CD4-positive, alpha-beta T cell treated with Interleukin-4 for 4 hours (primary cell): Measurements from ENCODE around the gene MLX.
"Not testable (repeated sequence)": the region's sequence is repeated elsewhere in the genome, so short reads cannot be mapped to it uniquely, and the experiment has no call there.

ENCODE experiments used
- DNase-seq: peaks from one replicate; pipeline ENCODE4 v3.0.0-alpha.2; 2020

MLX gene

DNA sequence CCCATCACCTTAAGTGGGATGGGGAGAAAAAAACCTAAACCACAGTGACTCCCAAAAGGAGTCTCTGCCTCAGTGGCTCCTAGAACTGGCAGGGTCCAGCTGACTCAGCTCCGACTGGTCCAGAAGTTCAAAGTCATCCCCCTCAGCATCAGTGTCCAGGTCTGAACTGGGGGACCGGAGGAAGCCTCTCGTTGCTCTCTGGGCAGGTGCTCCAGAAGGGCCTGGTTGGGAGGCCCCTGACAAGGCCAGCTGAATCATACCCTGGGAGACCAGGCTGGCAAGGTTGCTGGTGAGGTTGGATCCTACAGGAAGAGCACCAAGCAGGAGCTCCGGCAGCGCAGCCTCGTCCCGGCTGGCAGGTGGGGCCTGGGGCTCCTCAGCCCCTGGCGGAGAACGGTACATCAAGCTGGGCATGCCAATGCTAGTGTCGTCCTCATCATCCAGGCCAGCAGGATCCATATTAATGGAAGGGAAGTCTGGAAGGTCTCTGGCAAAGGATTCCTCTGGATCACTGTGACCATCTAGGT, 14.9 kb downstream of the MLX start:
- DNase-seq: no peak

- no peak for DNase-seq
These were observed 18.0 kb downstream of the MLX start for GRCh38 chr17:42584880-42585279.

DNA sequence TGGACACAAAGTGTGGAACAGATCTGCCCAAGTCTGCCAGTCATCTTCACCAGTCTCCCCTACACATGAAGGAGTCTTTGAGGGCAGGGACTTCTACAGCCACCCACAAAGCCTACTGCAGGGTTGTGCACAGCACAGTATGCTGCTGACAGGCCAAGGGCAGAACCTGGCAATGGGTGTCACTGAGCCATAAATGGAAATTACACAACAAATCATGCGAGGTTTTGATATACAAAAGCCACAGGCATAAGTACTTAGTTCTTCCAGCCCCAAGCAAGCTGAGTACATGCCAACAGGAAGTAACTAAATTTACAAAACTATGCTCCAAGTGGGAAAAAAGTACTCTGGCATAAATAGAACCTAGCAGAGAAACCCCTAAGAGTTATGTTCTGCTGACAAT, 18.5 kb downstream of the MLX start:
- no peak for DNase-seq

- no peak for DNase-seq
These were observed 19.8 kb downstream of the MLX start for GRCh38 chr17:42586514-42587230.

DNA sequence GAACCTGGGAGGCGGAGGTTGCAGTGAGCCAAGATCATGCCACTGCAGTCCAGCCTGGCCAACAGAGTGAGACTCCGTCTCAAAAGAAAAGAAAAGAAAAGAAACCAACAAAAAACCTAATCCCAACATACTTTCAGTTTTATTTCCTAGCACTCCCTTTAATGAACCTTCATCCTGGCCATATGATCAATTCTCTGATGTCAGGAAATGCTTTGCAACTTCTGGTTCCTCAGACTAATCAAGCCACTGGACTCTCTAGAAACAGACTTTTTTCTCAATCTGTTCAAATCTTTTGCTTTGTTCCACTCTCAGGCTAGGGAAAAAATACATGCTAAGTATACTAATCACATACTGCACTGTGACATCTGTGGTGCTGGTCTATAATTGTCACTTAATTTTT, 24.0 kb downstream of the MLX start:
- DNase-seq: no peak

DNA sequence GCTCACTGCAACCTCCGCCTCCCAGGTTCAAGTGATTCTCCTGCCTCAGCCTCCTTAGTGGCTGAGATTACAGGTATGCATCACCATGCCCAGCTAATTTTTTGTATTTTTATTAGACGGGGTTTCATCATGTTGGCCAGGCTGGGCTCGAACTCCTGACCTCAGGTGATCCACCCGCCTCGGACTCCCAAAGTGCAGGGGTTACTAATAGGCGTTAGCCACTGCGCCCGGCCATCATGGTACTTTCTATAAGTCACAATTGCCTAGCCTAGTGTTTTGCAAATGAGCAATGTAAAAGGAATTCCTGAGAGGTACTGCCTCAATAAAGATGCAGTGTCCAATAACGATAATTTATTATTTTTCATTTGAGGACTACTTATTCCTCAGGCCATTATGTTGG, 24.5 kb downstream of the MLX start:
- no peak for DNase-seq

DNA sequence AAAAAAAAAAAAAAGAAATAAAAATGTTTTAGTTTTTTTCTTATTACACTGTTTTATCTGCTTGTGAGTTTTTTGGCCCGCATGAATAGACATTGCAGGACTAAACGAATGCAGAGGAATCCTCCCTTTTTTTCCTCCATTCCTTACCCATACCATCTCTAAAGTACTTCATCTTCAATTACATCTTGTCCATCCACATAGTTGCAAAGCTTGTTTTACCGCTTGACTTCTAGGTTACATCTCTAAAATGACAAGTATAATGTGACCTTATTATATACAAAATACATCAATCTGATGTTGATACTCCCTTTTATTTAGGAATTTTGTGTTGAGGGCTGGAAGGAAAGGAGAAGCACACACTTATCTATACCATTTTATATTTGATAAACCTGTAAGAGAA, 29.5 kb downstream of the MLX start:
- DNase-seq: no peak

DNA sequence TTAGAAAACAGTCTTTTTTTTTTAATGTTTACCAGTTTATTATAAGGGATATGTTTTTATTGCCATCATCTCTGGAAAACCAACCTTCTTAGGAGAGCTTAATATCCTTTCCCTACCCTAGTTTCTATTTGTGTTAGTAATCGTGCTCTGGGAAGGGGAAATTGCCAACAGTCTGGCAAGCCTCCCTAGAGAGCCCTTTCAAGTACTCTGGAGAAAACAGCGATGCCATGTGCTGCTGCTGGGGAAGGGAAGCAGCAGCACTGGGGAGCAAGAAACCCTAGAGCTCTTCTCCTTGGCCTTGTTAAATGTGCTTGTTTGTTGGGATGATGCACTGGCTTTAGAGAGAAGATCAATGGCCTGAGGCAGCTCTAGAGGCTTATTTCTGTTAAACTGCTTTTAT, 32.0 kb downstream of the MLX start:
- DNase-seq: no peak

- DNase-seq: no peak
These were observed 36.4 kb downstream of the MLX start for GRCh38 chr17:42603318-42603717.

DNA sequence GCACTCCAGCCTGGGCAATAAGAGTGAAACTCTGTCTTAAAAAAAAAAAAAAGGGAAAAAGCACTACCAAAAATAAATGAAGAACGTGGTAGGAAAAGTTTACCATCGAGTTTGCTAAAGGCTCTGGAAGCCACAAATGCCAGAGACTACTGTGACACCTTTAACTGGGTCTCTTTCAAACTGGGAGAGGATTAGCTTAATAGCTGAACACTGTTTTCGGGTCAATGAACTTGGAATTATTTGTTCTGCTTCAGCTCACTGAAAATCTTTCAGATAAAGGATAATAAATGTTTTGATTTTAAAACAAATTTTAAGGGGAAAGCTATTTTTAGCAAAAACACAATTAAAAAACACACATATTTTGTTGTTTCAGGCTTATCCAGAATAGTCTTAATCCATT, 40.9 kb downstream of the MLX start:
- no peak for DNase-seq

DNA sequence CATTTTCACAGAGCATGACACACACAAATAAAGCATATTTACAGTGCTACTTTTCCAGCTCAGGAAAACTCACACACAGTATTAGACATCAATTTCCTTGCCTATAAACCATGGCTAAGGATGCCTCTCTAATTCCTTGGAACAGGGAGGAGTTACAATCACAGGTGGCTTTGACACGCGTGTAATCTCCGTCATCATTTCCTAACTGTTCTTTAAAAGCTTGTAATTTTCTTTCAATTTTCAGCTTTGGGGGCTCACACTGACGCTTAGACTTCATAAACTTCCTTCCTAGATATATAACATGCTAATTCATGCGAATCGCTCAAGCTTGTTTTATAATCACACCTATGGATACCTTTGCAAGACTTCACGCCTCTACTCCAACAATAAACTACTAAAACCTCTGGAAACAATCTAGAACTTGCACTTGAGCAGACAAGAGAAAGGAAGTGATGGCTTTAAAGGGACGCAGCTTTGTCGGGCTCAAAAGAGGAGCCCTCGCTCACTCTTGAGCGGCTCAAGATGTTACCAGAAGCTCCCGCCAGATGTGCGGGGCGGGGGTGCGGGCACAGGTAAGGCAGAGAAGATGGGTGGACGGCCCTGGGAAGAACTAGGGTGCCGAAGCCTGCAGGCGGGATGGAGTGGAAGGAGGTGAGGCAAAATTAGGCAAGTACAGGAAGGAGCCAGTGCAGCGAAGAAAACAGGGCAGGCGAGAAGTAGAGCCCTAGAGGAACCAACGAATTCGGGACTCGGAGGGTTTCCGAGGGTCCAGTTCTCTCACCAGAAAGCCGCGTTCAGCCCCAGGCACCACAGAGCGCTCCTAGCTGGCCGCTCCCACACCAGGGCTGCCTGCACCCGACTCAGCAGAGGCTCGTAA, 41.6 kb downstream of the MLX start:
- DNase-seq: peak; percentile 14

DNA sequence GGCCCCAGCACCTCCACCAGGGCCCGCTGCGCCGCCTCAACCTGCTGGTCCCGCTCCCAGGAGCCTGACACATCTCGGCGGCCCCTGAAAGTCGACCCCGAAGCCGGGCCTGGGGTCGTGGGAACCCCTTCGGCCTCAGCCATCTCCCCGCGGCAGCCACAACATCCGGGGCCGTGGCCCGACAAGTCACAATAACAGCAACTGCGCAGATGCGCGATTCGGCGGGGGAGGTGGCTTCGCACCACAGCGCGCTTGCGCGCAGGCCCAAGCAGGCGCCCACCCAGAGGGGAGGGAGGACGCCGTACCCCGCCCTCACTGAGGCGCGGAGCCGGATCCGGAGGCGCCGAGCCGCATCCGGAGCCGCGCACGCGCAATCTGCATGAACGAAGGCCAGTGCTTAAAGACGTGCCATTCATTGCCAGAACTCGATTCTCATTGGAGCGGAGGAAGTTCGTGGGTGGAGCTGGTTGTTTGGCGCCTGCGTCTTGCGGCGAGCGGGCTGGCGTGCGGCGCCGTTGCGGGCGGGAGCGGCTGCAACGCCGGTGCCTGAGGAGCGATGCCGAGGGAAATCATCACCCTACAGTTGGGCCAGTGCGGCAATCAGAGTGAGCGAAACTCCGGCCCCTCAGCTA, 42.4 kb downstream of the MLX start, which contains the start of the genes RETREG3 and TUBG1:
Gene RETREG3, minus strand, starts transcription at position 193 of the 632 bp plus-strand sequence. Its CDS starts 50 bp downstream, at position 143.
Gene TUBG1, plus strand, starts transcription at position 502 of the 632 bp plus-strand sequence. Its CDS starts 55 bp downstream, at position 557.
- DNase-seq: peak; percentile 99

DNA sequence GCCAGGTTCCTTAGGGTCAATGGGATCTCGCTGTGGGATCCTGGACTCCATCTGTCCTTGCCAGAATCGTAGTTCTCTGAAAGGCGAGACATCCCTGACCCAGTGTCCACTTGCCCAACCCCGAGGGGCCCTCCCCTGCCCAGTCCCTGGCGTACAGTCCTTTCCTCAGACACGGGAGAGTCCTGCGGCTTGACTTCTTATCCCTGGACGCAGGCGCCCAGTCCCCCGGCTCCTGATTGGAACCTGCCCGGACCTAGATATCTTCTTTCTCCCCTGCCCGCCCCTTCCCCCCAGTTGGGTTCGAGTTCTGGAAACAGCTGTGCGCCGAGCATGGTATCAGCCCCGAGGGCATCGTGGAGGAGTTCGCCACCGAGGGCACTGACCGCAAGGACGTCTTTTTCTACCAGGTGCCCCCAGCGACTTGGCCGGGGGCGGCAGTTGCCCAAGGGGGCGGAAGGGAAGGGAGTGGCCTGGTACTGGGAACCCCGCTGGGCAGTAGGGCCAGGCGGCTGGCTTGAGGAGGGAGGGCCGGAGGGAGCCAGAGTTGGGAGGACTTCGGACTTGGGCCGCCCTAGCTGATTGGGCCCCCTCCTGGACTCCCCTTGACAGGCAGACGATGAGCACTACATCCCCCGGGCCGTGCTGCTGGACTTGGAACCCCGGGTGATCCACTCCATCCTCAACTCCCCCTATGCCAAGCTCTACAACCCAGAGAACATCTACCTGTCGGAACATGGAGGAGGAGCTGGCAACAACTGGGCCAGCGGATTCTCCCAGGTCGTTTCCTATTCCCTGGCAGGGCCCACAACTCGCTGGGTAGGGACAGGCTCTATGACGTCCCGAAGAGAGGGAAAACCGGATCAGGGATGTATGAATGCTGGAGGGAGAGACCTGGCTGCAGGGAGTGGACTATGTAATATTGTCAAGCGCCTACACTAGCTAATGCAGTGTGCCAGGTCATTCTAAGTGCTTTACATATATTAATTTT, 43.2 kb downstream of the MLX start:
- not testable (repeated sequence) for DNase-seq

DNA sequence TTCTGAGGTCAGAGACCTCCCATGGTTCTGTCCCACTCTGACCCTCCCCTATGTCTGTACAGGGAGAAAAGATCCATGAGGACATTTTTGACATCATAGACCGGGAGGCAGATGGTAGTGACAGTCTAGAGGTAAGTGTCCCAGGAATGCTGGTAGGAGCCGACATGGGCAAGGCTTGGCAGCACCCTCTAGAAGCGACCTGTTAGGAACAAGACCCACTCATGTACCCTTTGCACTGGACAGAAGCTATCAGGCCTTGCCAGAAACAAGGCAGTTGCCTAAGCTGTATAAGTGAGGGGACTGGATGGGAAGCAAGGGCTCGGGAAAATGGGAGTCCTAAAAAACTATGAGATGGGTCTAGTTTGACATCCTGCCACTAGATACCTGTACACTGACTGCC, 45.1 kb downstream of the MLX start:
- DNase-seq: no peak

GRCh38 chr17:42613699-42614295, 46.9 kb downstream of the MLX start:
- DNase-seq: no peak

GRCh38 chr17:42617956-42618431, 51.1 kb downstream of the MLX start:
- DNase-seq: no peak

DNA sequence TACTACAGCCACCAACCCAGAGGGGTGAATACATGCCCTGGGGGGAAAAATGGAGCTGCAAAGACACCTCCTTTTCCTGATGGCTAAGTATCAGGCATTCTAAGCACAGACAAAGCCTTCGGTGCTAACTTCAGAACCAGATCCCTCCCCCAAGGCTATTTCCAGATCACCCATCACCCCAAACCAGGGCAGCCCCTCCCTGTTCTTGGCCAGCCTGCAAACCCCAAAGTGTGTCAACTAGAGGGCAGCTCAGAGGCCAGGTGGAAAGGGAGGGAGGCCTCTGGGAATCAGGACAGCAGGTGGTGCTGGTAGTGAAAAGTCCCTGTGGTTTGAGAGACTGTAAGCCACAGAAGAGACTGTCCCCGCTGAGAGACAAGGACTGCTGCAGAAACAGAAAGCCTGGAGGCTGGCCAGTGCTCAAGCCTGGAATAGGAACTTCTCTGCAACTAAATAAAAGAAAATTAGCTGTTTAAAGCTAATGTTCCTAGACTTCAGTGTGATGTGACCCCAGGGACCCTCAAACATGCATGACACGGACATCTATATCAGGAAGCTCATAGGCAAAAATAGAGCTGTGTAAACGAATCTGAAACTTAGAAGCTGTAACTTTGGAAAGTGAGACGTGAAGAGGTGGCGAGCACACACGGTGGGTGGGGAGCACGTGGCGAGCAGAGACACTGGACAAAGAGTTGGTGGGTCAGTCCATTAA, 51.7 kb downstream of the MLX start:
- no peak for DNase-seq

GRCh38 chr17:42621987-42622386, 55.1 kb downstream of the MLX start:
- not testable (repeated sequence) for DNase-seq
